GM18873 (cell line): ENCODE results near the gene GGNBP2.
"Not testable (repeated sequence)": the region's sequence is repeated elsewhere in the genome, so short reads cannot be mapped to it uniquely, and the experiment has no call there.

Experiments used
- ATAC-seq: cut with Tn5 transposase; IDR thresholded peaks from one replicate; pipeline ENCODE4 v1.9.1; 2021; ENCODE audit warnings: mild to moderate bottlenecking, moderate library complexity, moderate number of reproducible peaks; ENCODE audit not compliant: unreplicated experiment, low FRiP score

Gene GGNBP2

GRCh38 chr17:36544307-36545076, at the start of gene GGNBP2:
GGNBP2 (plus strand) TSS chr17:36544919; CDS start chr17:36545725, 806 bp downstream.
- peak; percentile 35 for ATAC-seq

DNA sequence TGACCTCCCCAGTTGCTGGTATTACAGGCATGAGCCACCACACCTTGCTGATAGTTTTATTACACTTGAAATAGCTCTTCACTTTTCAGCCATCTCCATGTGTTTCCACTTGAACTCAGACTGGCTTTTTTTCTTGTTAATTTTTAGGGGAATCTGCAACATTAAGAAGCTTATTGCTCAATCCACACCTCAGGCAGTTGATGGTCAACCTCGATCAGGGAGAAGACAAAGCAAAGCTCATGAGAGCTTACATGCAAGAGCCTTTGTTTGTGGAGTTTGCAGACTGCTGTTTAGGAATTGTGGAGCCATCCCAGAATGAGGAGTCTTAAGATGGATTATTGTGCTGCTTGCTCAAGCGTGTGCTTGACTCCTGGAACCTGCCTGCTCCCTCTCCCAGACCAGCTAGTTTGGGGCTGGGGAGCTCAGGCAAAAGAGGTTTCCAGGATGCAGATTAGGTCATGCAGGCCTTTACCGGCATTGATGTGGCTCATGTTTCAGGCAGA, 49.6 kb upstream of the GGNBP2 start:
- ATAC-seq: no peak

GRCh38 chr17:36496018-36496789, 48.5 kb upstream of the GGNBP2 start:
- no peak for ATAC-seq

DNA sequence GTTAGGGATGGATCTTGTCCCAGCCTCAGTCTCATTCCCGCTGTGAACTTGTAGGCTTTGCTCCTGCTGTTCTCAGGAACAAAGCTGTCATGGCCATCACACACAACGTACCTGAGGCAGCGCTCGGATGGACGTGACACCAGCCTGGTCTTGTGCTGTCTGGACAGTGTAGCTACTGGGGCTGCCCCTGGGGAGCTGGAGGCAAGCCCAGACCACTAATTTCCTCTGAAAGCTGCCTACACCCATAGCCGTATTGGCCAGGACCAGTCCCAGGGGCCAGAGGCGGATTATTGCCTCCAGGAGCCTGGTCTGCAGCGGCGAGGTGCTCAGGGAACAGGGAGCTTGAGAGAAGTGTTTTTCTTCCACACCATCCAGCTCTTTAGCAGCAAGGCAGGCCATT, 46.6 kb upstream of the GGNBP2 start:
- no peak for ATAC-seq

DNA sequence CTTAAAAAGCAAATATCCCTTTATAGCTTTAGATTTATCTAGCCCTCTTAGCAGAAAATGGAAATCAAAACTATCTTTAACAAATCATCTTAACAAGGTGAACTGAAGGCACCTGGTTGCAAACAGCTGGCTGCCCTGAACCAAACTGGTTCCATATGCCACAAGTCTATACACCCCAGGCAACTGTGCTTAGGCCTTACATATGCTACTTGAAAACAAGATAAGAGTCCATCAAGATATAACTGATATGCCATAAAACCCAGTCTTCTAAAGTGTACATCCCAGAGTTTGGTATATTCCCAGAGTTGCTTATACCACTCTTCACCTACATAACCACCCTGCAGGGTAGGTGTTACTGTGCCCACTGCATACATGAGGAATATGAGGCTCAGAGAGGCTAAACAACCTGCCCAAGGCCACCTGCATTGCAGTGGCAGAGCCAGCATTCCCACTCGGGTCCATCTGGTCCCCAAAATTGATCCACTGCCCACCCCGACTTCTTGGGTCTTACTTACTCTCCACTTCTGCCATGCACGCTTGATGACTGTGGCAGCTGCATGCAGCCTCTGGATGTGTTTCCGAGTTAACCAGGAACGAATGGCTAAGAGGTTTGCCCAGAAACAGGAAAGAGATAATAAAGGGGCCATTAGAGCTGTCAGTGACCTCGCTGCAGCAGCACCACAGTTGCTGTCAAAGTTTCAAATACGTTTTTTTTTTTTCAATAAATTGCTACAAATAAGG, 46.0 kb upstream of the GGNBP2 start:
- ATAC-seq: no peak

DNA sequence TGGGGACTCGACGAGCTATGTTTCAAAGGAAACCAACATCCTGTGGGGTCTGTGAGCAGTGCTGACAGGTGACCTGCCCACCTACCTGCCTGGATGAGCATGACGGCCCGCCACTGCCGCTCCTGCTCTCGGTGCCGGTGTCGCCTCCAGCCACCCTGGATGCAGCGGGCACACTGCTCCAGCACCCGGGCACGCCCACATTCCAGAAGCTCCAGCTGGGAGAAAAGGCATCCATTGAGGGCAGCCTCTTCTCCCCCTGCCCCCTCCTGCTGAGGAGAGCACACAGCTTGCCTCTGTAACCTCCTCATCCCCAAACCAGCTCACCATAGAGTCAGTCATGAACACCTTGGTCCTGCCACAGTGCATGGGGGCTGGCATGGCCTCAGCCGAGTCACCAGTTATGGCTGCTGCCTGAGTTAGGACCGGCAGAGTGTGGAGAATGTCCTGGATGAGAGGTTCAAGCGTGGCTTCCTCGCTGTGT, 43.9 kb upstream of the GGNBP2 start:
- ATAC-seq: no peak

GRCh38 chr17:36501351-36501750, 43.4 kb upstream of the GGNBP2 start:
- no peak for ATAC-seq

DNA sequence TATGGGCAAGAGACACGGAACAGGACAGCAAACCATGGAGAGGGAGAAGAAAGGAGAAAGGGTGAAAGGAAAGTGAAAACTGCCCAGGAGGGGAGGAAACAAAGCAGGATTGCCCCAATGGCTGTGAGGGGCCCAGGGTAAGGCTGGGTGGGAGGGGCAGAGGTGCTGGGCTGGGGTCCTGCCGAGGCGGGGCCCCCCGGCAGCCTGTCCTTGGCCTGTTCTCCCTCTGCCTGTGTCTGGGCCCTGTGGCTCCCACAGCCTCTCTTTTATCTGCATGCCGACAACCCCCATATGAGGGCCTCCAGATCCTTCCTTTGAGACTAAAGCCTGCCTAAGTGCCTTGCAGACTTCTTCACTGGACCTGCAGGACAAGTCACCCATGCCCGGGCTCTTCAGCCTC, 42.8 kb upstream of the GGNBP2 start:
- no peak for ATAC-seq

DNA sequence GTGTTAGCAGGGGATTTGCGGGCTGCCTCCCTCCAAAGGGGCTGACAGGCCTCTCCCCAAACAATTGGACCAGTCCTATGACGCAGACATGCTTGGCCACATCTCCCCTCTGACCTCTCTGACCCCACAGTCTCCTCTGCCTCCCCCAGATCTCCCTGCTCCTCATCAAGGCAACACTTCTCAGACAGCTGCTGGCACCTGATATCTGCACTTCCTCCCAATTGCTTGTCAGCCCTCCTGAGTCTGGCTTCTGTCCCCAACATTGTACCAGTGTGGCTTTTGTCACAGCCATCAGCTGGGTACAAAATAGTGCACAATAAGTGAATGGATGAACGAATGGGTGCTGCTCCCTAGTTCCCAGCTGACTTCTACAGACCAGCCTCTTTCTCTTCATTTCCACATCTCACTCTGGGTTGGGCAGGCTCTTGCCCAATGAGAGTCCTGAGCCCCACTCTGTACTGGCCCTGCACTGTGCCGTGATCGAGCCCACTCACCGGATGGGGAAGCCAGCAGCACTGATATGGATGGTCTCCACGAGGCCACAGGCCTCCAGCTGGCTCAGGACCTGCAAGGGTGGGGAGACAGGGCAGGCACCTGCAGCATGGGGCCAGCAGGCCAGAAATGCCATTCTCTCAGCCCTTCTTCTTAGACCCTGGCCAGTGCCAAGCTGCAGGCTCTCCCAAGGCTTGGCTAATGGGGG, 41.1 kb upstream of the GGNBP2 start:
- no peak for ATAC-seq

DNA sequence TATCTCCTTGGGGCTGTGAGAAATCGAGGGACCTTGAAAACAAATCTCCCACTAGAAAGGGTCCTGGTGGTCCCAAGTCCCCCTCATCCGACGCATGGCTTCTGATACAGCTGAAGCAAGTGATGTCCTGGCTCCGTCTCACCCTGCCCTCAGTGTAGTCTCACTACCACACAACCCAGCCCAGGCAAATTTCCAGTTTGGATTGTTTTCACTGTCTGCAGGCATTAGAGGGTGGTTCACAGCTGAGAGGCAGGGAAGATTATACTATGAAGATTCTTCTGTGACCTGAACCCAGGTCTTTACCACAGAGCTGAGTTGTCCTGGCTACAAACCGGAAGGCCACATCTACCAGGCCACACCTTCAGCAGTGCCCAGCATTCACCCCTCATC, 40.6 kb upstream of the GGNBP2 start:
- ATAC-seq: no peak

GRCh38 chr17:36505171-36505570, 39.5 kb upstream of the GGNBP2 start:
- no peak for ATAC-seq

GRCh38 chr17:36506249-36506826, 38.4 kb upstream of the GGNBP2 start:
- ATAC-seq: no peak

DNA sequence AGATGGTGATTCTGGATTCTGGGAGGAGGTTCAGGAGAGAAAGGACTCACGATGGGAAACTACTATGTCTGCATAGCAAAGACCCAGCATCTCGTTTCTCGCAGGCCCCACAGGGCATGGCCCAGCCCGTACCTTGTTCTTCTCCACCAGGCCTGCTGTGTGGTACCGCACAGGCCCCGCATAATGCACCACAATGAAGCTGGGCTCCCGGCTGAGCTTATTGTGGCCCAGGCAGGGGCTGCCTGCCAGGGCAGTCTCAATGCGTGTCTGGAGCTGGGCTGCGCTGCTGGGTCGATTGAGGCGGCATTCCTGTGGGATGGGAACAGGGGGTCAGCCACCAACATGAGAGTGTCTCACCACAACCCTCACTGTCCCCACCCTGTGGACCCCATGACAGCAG, 37.9 kb upstream of the GGNBP2 start:
- ATAC-seq: no peak

DNA sequence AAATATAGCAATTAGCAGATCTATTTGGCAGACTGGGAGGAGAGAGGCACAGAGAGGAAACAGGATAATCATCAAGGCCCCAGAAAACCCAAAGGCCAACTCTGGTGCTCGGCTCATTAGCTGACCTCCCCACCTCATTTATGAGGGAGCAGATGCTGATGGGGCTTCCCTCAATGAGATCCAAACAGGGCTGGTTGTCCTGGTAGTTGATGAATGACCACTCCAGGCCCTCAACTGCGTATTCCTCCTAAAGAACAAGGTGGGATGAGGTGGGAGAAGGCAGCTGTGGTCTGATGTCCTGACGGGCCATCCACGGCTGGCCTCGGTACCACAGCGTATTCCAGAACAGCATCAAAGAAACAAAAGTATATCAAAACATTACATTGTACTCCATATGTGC, 37.5 kb upstream of the GGNBP2 start:
- ATAC-seq: no peak

DNA sequence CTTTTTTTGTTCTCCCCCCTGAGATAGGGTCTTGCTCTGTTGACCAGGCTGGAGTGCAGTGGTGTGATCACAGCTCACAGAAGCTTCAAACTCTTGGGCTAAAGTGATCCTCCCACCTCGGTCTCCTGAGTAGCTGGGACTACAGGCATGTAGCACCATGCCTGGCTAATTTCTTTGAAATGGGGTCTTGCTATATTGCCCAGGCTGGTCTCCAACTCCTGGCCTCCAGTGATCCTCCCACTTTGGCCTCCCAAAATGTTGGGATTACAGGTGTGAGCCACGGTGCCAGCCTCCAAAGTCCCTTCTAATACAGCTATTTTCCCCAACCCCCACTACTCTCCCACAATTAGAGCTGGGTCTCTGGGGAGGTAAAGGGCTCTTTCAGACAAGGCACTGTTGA, 36.3 kb upstream of the GGNBP2 start:
- ATAC-seq: not testable (repeated sequence)

- no peak for ATAC-seq
Observed at GRCh38 chr17:36509272-36509985, 35.3 kb upstream of the GGNBP2 start.

- no peak for ATAC-seq
Observed at GRCh38 chr17:36510636-36511035, 34.1 kb upstream of the GGNBP2 start.

- no peak for ATAC-seq
Observed at GRCh38 chr17:36511216-36511615, 33.5 kb upstream of the GGNBP2 start.

DNA sequence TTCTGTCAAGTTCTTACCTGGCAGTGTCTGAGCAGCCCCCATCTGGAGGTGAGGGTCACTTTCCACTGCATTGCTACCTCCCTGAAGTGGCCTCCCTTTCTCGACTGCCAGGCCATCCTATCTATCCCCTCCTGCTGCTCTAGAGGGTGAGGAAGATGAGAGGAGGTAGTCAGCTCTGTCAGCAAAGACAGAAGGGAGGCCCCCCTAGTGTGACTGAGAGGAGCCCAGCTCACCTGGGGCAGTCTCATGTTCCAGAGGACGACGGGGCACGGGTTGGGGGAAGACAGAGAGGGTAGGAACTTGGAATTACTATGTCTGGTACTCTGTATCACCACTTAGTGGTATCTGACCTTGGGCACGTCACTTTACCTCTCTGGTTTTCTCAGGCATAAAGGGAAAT, 32.1 kb upstream of the GGNBP2 start:
- no peak for ATAC-seq
